Thoracic aorta (tissue), 2 donors: ENCODE measurements around the gene ZG16B. TPM values are rescaled to one million over a fixed set of nuclear protein-coding genes. Genes with fewer than 3 reads are reported as not detected.
A peak's percentile ranks its signal among the peaks of the same experiment; 100 is the strongest.

Experiments
- ATAC-seq: fragments of 150-250 bp; one replicate; pipeline ENCODE4 v1.8.0; 2017; ENCODE audit warnings: low read depth; ENCODE audit not compliant: insufficient number of reproducible peaks, low FRiP score
- DNase-seq: peaks from one replicate; pipeline ENCODE4 v3.0.0-alpha.2; 2020; ENCODE audit warnings: low spot score
- H3K27ac ChIP-seq, 2 donors: fragments of 200-600 bp; sonication (generic); 1 replicate in 1 of 2; 2 replicates in 1 of 2; pipeline ENCODE4 v1.5.1; 2016; ENCODE audit warnings: mild to moderate bottlenecking in 2 of 2, moderate library complexity in 2 of 2
- H3K27me3 ChIP-seq: fragments of 200-600 bp; sonication (generic); replicated peaks from 2 replicates; pipeline ENCODE4 v1.6.0; 2016; ENCODE audit warnings: mild to moderate bottlenecking; ENCODE audit not compliant: insufficient read depth
- H3K36me3 ChIP-seq: fragments of 200-600 bp; sonication (generic); one replicate; pipeline ENCODE4 v1.5.1; 2016
- H3K4me1 ChIP-seq, 2 donors: fragments of 200-600 bp; sonication (generic); 1 replicate in 1 of 2; 2 replicates in 1 of 2; pipeline versions ENCODE4 v1.5.1 to v1.6.0; 2016; ENCODE audit warnings: low read depth in 2 of 2, mild to moderate bottlenecking in 1 of 2; ENCODE audit not compliant: control insufficient read depth in 1 of 2
- H3K4me3 ChIP-seq: fragments of 200-600 bp; sonication (generic); 2 replicates; pipeline ENCODE4 v1.5.1; 2016; ENCODE audit warnings: mild to moderate bottlenecking
- H3K9me3 ChIP-seq: fragments of 200-600 bp; sonication (generic); 2 replicates; pipeline ENCODE4 v1.5.1; 2016
- CTCF ChIP-seq: fragments of 200-600 bp; sonication (generic); IDR thresholded peaks from one replicate; pipeline ENCODE4 v1.5.1; 2019; ENCODE audit warnings: antibody characterized with exemption
- total RNA-seq, 2 donors: library from RNA; depleted of rRNA; stranded (reverse); fragments of >200 nt; gene quantifications; one replicate each; pipeline versions ENCODE4 v1.1.0 to v1.2.3, GENCODE V29; 2016

ZG16B gene
- total RNA-seq, 2 donors from 2014 or later, result not detected

GRCh38 chr16:2835638-2836493, 5.8 kb downstream of the ZG16B start:
- ATAC-seq (no peak), DNase-seq (no peak)
- Histone ChIP-seq H3K36me3 (no peaks in the 10 kb centered on the region), H3K4me1 (peaks cover 0 to 6% of the 10 kb centered on the region in 2 donors), H3K27ac (peak overlapping the region in 1 of 2 donors; percentile 44), H3K4me3 (peak overlapping the region; percentile 23), H3K27me3 (no peaks in the 10 kb centered on the region), H3K9me3 (no peaks in the 10 kb centered on the region)
- no peak for TF ChIP-seq CTCF

GRCh38 chr16:2836646-2837508, 6.8 kb downstream of the ZG16B start:
- no peak overlapping the region for H3K27ac ChIP-seq
- H3K36me3 ChIP-seq, result no peaks in the 10 kb centered on the region
- no peak for DNase-seq
- no peaks in the 10 kb centered on the region for H3K27me3 ChIP-seq
- TF ChIP-seq CTCF, result no peak
- no peaks in the 10 kb centered on the region for H3K9me3 ChIP-seq
- H3K4me1 ChIP-seq, result peaks cover 0 to 6% of the 10 kb centered on the region in 2 donors
- no peak overlapping the region for H3K4me3 ChIP-seq
- ATAC-seq, result no peak

GRCh38 chr16:2838928-2839327, 8.8 kb downstream of the ZG16B start:
- peak; percentile 28 for TF ChIP-seq CTCF
- DNase-seq (no peak), ATAC-seq (no peak)
- no peak overlapping the region for H3K4me3 ChIP-seq
- no peak overlapping the region for H3K27ac ChIP-seq
- no peaks in the 10 kb centered on the region for H3K36me3 ChIP-seq
- H3K4me1 ChIP-seq, result peaks cover 0 to 9% of the 10 kb centered on the region in 2 donors
- H3K27me3 ChIP-seq, result no peaks in the 10 kb centered on the region
- H3K9me3 ChIP-seq, result no peaks in the 10 kb centered on the region

GRCh38 chr16:2839650-2840450, 9.7 kb downstream of the ZG16B start:
- H3K27ac ChIP-seq, result no peak overlapping the region
- ATAC-seq (no peak), DNase-seq (no peak)
- peaks cover 0 to 9% of the 10 kb centered on the region in 2 donors for H3K4me1 ChIP-seq
- no peaks in the 10 kb centered on the region for H3K27me3 ChIP-seq
- no peak for TF ChIP-seq CTCF
- H3K4me3 ChIP-seq, result no peak overlapping the region
- H3K9me3 ChIP-seq, result no peaks in the 10 kb centered on the region
- no peaks in the 10 kb centered on the region for H3K36me3 ChIP-seq
